Fibroblast of mammary gland (primary cell): ENCODE data around the gene CYS1.

Source experiments
- DNase-seq: peaks from one replicate; pipeline ENCODE4 v3.0.0-alpha.2; 2010; ENCODE audit warnings: low read depth
- H3K4me3 ChIP-seq: 2 replicates; pipeline ENCODE4 v1.5.1; 2011; ENCODE audit warnings: low read depth, mild to moderate bottlenecking, low read length, moderate library complexity; ENCODE audit not compliant: control insufficient read depth
- TF ChIP-seq, protein P1 (sequence below): conservative IDR thresholded peaks from 2 replicates; pipeline ENCODE4 v1.5.1; 2011; ENCODE audit warnings: low read depth, low read length, inconsistent platforms; ENCODE audit not compliant: control insufficient read depth, insufficient read depth

CYS1 gene

DNA sequence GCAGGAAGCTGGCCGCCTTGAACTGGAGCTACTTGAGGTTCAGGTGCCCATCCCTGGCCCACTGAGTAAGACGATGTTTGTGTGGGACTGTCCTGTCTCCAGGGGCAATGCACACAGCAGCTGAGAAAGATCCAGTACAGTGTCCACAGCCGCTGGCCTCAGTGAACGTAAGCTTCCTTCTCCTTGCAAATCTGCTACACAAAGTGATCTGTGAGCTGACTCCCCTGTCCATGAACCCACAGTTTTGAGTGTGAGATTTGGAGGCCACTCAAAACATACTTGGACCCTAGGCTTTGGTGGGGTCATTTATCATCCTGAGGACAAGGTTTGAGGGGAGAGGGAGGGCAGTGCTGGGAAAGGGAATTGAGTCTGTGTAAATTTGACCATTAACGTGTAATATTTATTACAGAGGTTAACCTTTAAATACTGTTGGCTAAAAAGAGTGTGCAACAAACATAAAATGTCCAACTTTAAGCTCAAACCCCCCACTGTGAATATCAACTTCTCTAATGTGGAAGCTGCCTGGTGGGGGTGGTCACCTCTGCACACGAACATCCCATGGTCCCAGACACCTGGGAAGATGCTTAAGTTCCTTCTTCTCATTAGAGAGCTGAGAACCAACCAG, 4.9 kb upstream of the CYS1 start:
- TF ChIP-seq, protein P1, sequence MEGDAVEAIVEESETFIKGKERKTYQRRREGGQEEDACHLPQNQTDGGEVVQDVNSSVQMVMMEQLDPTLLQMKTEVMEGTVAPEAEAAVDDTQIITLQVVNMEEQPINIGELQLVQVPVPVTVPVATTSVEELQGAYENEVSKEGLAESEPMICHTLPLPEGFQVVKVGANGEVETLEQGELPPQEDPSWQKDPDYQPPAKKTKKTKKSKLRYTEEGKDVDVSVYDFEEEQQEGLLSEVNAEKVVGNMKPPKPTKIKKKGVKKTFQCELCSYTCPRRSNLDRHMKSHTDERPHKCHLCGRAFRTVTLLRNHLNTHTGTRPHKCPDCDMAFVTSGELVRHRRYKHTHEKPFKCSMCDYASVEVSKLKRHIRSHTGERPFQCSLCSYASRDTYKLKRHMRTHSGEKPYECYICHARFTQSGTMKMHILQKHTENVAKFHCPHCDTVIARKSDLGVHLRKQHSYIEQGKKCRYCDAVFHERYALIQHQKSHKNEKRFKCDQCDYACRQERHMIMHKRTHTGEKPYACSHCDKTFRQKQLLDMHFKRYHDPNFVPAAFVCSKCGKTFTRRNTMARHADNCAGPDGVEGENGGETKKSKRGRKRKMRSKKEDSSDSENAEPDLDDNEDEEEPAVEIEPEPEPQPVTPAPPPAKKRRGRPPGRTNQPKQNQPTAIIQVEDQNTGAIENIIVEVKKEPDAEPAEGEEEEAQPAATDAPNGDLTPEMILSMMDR = no peak
- no peak overlapping the region for H3K4me3 ChIP-seq
- no peak for DNase-seq

DNA sequence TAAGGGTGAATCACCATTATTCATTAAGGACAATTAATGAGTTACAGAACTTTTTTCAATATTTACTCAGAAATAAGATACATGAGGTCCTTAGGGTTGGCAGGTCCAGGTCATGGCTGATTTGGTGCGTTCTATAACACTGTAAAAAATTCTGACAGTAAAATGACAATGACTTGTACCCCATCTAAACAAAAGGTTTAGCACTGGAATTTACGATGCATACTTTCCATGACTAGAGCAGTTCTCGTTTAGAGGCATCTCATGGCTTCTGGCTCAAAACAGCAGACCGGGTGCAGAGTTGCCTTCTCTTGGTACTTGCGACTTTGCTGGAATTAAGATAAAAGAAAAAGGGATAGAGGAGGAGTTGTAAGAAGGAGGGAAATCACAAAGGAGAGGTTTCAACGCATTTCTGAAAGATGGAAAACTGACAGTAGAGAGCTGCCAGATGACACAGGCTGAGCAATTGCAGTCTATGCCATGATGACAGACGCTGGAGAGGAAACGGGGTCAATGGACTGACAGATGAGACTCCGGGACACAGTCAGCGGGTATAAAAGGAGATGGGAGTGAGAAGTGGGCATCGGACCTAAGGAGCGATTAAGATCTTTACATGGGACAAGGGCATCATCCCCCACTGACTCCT, 4.1 kb upstream of the CYS1 start:
- TF ChIP-seq, protein P1 = no peak
- H3K4me3 ChIP-seq = no peak overlapping the region
- DNase-seq = no peak

DNA sequence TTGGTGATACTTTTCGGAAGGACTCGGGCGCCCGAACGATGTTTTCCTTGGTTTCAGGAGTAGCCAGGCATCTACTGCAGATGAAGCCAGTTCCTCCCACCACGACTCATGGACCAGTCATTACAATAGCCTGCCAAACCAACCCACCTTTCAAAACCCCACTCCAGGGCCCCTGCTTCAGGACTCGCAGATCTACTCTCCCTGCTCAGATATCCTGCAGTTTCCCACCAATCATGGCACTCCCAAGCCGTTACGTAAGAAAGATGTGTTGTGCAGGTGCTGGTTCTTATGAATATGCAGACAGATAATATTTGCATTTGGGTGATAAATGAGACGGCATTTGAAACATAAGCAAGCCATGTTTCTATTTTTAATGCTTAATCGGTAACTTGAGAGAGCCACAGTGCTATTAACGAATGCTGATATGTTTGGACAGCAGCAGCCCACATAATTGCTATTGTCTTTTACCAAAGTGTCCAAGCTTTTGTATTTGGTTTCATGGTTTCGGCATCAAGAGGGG, 3.5 kb upstream of the CYS1 start:
- TF ChIP-seq, protein P1 = no peak
- no peak overlapping the region for H3K4me3 ChIP-seq
- DNase-seq = no peak

DNA sequence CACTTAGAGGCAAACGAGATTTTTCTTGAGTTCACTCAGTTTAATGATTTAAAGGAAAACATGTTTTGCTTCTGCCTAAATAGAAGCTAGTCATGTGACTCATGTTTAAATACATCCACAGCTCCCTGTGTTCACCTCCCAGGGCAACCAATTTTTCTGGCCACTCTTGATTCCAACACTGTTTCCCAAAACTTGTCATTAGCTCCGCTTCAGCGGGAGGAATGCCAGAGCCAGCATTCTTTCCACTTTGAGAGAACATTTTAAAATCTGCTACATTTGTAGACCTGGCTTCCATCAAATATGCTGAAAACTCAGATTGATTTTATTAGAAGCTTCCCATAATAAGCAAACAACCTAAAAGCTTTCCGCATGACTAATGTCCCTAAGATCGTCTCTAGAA, 2.8 kb upstream of the CYS1 start:
- TF ChIP-seq, protein P1 = no peak
- no peak overlapping the region for H3K4me3 ChIP-seq
- DNase-seq = no peak

DNA sequence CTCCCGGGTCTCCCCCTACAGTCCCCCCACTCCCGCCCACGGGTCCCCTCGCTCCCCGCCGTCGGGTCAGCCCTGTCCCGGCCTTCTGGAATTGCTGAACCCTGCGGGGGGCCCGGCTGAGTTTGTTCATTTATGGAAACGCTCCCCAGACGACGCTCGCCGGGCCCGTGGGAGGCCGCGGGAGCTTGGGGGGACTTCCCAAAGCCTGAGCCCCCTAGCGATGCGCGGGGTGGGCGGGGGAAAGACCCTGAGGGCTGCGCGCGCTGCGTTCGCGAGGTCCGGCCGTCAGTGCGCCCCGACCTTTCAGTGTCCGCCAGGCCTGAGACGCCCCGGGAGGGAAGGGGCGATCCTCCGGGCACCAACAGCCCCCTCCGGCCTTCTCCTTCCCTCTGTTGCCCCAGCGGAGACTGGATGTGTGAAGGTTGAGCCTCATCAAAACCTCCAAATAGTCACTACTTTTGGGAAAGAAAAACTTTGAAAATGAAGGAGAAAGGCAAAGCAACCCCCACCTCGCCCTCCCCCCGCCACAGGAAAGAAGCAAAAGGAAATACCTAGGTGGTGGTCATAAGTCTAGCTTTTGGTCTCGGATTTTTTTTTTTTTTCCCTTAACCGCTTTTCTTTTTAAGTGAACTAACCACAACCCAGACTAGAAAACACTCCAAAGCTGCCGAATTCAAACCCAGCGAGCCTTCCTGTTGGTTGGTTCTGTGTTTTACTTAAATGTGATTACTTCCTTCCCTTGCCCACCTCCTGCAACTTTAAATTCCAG, 509 bp upstream of the CYS1 start:
- DNase-seq = no peak
- TF ChIP-seq, protein P1 = no peak
- no peak overlapping the region for H3K4me3 ChIP-seq

DNA sequence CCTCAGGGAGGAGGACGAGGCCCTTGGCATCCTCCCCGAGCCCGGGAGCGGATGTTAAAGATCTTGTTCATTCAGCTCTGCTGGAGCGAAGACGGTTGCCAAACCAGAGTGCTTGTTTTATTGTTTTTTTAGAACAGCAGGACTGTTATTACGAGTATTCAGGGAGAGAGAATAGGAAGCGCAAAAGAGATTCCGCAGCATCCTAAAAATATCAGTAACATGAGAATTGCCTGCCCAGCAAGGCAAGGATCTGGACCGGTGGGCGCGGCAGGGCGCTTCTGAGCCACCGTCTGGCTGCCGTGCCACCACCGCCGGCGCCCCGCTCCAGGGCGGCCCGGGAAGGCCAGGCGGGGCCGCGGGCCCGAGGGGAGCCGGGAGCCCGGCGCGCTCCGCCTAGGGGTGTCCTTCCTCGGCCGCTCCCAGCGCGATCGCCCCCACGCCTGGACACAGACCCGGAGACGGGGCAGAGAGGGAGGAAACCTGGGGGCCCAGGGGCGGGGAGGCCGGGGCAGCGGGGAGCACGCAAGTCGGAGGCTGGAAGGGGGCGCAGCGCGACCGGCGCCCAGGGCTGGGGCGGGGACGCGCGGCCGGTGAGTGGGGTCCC, 843 bp downstream of the CYS1 start:
- TF ChIP-seq, protein P1 = no peak
- DNase-seq = peak; percentile 67
- peak overlapping the region; percentile 4 for H3K4me3 ChIP-seq
